Spleen (tissue), 11 donors: ENCODE results near the gene SLC52A1. TPM values are rescaled to one million over a fixed set of nuclear protein-coding genes. Genes with fewer than 3 reads are reported as not detected.

Experiments
- DNase-seq: peaks from one replicate; pipeline ENCODE4 v3.0.0-alpha.2; 2020
- H3K27ac ChIP-seq, 8 donors: fragments of 200-600 bp; sonication (generic) in 7 of 8; 1 replicate in 4 of 8; 2 replicates in 4 of 8; pipeline versions ENCODE4 v1.5.0 to v1.8.0; 2016 to 2021; ENCODE audit warnings: inconsistent platforms in 4 of 8, mild to moderate bottlenecking in 4 of 8, moderate library complexity in 1 of 8
- H3K27me3 ChIP-seq, 7 donors: fragments of 200-600 bp; sonication (generic) in 6 of 7; replicated peaks in 1 of 7; 1 replicate in 4 of 7; 2 replicates in 3 of 7; pipeline versions ENCODE4 v1.5.0 to v1.8.0; 2016 to 2021; ENCODE audit warnings: inconsistent platforms in 3 of 7, mild to moderate bottlenecking in 1 of 7
- H3K36me3 ChIP-seq, 6 donors: fragments of 200-600 bp; sonication (generic) in 5 of 6; 1 replicate in 4 of 6; 2 replicates in 2 of 6; pipeline versions ENCODE4 v1.5.0 to v1.8.0; 2016 to 2021; ENCODE audit warnings: inconsistent platforms in 2 of 6
- H3K4me1 ChIP-seq, 6 donors: fragments of 200-600 bp; sonication (generic) in 5 of 6; 1 replicate in 3 of 6; 2 replicates in 3 of 6; pipeline versions ENCODE4 v1.5.0 to v1.8.0; 2016 to 2021; ENCODE audit warnings: inconsistent platforms in 3 of 6
- H3K4me3 ChIP-seq, 8 donors: fragments of 200-600 bp; sonication (generic) in 7 of 8; 1 replicate in 4 of 8; 2 replicates in 4 of 8; pipeline versions ENCODE4 v1.5.0 to v1.8.0; 2016 to 2021; ENCODE audit warnings: inconsistent platforms in 4 of 8, mild to moderate bottlenecking in 4 of 8, moderate library complexity in 2 of 8
- H3K9me3 ChIP-seq, 8 donors: fragments of 200-600 bp; sonication (generic) in 7 of 8; 1 replicate in 4 of 8; 2 replicates in 4 of 8; pipeline versions ENCODE4 v1.5.0 to v1.8.0; 2016 to 2021; ENCODE audit warnings: inconsistent platforms in 4 of 8
- POLR2A ChIP-seq, 3 donors: fragments of 450-650 bp; IDR thresholded peaks; one replicate each; pipeline ENCODE4 v1.5.1; 2017; ENCODE audit warnings: antibody characterized with exemption in 3 of 3, mild to moderate bottlenecking in 1 of 3
- POLR2AphosphoS5 ChIP-seq, 3 donors: sonication (generic); formaldehyde crosslinking; IDR thresholded peaks; one replicate each; pipeline ENCODE4 v1.5.1; 2017; ENCODE audit warnings: antibody characterized with exemption in 3 of 3
- WGBS, 5 donors: extraction: QIAGEN DNeasy Blood & Tissue Kit in 3 of 5; methylation state at CpG; one replicate each; pipeline versions ENCODE4 v1.1.5 to v1.1.7; 2013 to 2018; 5-methylcytosine and 5-hydroxymethylcytosine counted together
- intact Hi-C: fragments of 100-400 bp; cut with DNase I; formaldehyde crosslinking; loops from one replicate; pipeline ENCODE4 v1.15.0; 2023; ENCODE audit warnings: low total_unique reads
- polyA plus RNA-seq, 3 donors: library from polyadenylated mRNA; stranded (reverse); fragments of 200-250 nt; gene quantifications; one replicate each; pipeline ENCODE4 v1.2.1, GENCODE V29; 2013
- total RNA-seq, 7 donors: library from RNA; depleted of rRNA in 3 of 7; stranded (reverse); fragments of >200 nt in 3 of 7; fragmentation: NEBNext Ultra II Directional in 4 of 7; extraction: Animal tissue kit (Norgen Biotek cat#: 25700) in 4 of 7; gene quantifications; one replicate each; pipeline versions ENCODE4 v1.1.0 to v1.2.1, GENCODE V29; 2016 to 2021
- TF ChIP-seq, protein P1 (sequence below), 11 experiments: fragments of 200-600 bp in 7 of 11; fragments of 450-650 bp in 4 of 11; sonication (generic) in 4 of 11; IDR thresholded peaks in 8 of 11; conservative IDR thresholded peaks in 3 of 11; 1 replicate in 7 of 11; 2 replicates in 4 of 11; pipeline versions ENCODE4 v1.4.0 to v1.8.0; 2016 to 2021; ENCODE audit warnings: antibody characterized with exemption in 11 of 11, inconsistent platforms in 4 of 11, mild to moderate bottlenecking in 1 of 11
- donor health status: healthy with polysubstance abuse.
- donor health status: DM: no; HTN: no; CAD: no; lungs with moderate emphysema.
- donor health status: DM: no; HTN: no; CAD: no.
- donor health status: Bipolar disorder and iron deficiency.
- donor health status: healthy.
- donor health status: DM: no; HTN: no; CAD: no.
- donor health status: DM: yes; HTN: yes; CAD: no.

Gene SLC52A1
- total and polyA plus RNA-seq, 10 donors, result 0.06 to 2.0 (median 0.50) TPM

DNA sequence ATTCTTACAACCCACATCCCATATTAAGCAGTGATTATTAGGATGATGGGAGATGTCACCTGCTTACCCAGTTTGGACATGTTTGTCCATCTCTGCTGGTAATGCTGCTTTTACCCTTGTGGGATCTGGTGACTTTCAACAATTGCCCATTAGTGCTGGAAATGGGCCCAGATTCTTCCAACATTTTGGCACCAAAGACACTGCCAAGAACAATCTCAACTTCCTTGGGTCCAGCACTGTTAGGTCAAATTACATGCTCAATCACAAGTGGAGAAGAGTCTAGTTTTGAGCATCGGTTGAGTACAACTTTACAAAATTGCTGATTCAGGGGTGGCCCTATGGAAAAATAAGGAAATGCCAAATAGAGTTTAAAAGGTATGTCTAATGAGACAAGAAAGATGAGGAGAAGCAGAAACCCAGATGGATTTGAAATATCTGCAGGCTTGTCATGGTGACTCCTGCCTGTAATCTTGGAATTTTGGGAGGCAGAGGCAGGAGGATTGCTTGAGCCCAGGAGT, 30.1 kb upstream of the SLC52A1 start:
- Histone ChIP-seq H3K4me3 (no peak overlapping the region), H3K9me3 (no peaks in the 10 kb centered on the region), H3K27ac (no peak overlapping the region), H3K4me1 (peaks cover 0 to 11% (median 0%) of the 10 kb centered on the region in 6 donors), H3K36me3 (no peaks in the 10 kb centered on the region), H3K27me3 (peaks cover 0 to 4% (median 0%) of the 10 kb centered on the region in 7 donors)
- no peak for TF ChIP-seq POLR2A (IDR thresholded peaks at IDR 0.05)
- TF ChIP-seq, protein P1, sequence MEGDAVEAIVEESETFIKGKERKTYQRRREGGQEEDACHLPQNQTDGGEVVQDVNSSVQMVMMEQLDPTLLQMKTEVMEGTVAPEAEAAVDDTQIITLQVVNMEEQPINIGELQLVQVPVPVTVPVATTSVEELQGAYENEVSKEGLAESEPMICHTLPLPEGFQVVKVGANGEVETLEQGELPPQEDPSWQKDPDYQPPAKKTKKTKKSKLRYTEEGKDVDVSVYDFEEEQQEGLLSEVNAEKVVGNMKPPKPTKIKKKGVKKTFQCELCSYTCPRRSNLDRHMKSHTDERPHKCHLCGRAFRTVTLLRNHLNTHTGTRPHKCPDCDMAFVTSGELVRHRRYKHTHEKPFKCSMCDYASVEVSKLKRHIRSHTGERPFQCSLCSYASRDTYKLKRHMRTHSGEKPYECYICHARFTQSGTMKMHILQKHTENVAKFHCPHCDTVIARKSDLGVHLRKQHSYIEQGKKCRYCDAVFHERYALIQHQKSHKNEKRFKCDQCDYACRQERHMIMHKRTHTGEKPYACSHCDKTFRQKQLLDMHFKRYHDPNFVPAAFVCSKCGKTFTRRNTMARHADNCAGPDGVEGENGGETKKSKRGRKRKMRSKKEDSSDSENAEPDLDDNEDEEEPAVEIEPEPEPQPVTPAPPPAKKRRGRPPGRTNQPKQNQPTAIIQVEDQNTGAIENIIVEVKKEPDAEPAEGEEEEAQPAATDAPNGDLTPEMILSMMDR (IDR thresholded peaks at IDR 0.05 in 8 of 11, conservative IDR thresholded peaks at IDR 0.05 in 3 of 11), result no peak
- no peak for TF ChIP-seq POLR2AphosphoS5 (IDR thresholded peaks at IDR 0.05)
- intact Hi-C loops, result loop anchor here (10.0 kb wide), 1 partner anchor 80 kb away; the partner anchor contains the start of gene CAMTA2
- 45 to 63% (median 52%) methylated on average over 1 of the region's 1 CpG for WGBS, 5 donors
- no peak for DNase-seq

DNA sequence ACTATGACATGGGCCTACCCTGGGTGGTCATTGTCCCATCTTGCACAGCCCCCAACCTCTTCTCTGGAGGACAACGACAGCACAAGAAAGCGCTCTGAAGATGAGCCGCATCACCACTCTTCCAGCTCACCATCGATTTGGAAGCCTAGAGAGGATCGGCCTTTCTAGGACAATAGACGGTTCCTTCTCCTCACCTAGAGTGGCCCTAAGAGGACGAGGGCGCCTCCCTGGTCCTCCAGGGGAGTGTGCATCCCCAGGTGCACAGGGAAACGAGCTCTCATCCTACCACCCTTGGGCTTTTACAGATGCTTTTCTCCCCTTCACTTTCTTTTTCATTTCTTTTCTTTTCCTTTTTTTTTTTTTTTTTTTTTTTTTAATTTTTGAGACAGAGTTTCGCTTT, 20.3 kb upstream of the SLC52A1 start:
- Histone ChIP-seq H3K4me1 (peaks cover 0 to 1% (median 0%) of the 10 kb centered on the region in 6 donors), H3K4me3 (no peak overlapping the region), H3K27me3 (peaks cover 0 to 15% (median 0%) of the 10 kb centered on the region in 7 donors), H3K9me3 (no peaks in the 10 kb centered on the region), H3K27ac (no peak overlapping the region), H3K36me3 (no peaks in the 10 kb centered on the region)
- DNase-seq, result no peak
- WGBS, 5 donors, result 89 to 95% (median 91%) methylated on average over 9 to 10 of the region's 10 CpGs
- TF ChIP-seq POLR2A (IDR thresholded peaks at IDR 0.05), result no peak
- TF ChIP-seq POLR2AphosphoS5 (IDR thresholded peaks at IDR 0.05), result no peak
- TF ChIP-seq, protein P1 (IDR thresholded peaks at IDR 0.05 in 8 of 11, conservative IDR thresholded peaks at IDR 0.05 in 3 of 11), result no peak
- intact Hi-C loops, result no loop called here

- no peaks in the 10 kb centered on the region for H3K9me3 ChIP-seq
- H3K27ac ChIP-seq, result peak overlapping the region in 6 of 8 donors; percentile 73 to 90 (median 76)
- H3K4me1 ChIP-seq, result peaks cover 4 to 37% (median 23%) of the 10 kb centered on the region in 6 donors
- no peak for DNase-seq
- H3K36me3 ChIP-seq, result no peaks in the 10 kb centered on the region
- no peaks in the 10 kb centered on the region for H3K27me3 ChIP-seq
- 75 to 84% (median 78%) methylated on average over 9 of the region's 9 CpGs for WGBS, 5 donors
- no peak overlapping the region for H3K4me3 ChIP-seq
- TF ChIP-seq POLR2AphosphoS5 (IDR thresholded peaks at IDR 0.05) (no peak), POLR2A (IDR thresholded peaks at IDR 0.05) (no peak)
- TF ChIP-seq, protein P1 (IDR thresholded peaks at IDR 0.05 in 8 of 11, conservative IDR thresholded peaks at IDR 0.05 in 3 of 11), result no peak
- intact Hi-C loops, result no loop called here
Measured at GRCh38 chr17:5050278-5050677, 15.1 kb upstream of the SLC52A1 start.

- TF ChIP-seq POLR2A (IDR thresholded peaks at IDR 0.05) (no peak), POLR2AphosphoS5 (IDR thresholded peaks at IDR 0.05) (peak in 2 of 3 donors; percentile 36 to 56)
- Histone ChIP-seq H3K36me3 (no peaks in the 10 kb centered on the region), H3K4me3 (no peak overlapping the region), H3K9me3 (no peaks in the 10 kb centered on the region), H3K27ac (peak overlapping the region; percentile 0 to 90 (median 74)), H3K4me1 (peaks cover 4 to 44% (median 23%) of the 10 kb centered on the region in 6 donors), H3K27me3 (no peaks in the 10 kb centered on the region)
- WGBS, 5 donors, result 24 to 66% (median 50%) methylated on average over 5 of the region's 5 CpGs
- intact Hi-C loops, result no loop called here
- DNase-seq, result peak; percentile 87
Measured at GRCh38 chr17:5049314-5049841, 14.2 kb upstream of the SLC52A1 start.
